Kidney (tissue), 14 donors: ENCODE data around the gene GCNT2. TPM values are rescaled to one million over a fixed set of nuclear protein-coding genes. Genes with fewer than 3 reads are reported as not detected.
A peak's percentile ranks its signal among the peaks of the same experiment; 100 is the strongest.

Experiments used
- DNase-seq, 5 donors: peaks; one replicate each; pipeline ENCODE4 v3.0.0-alpha.2; 2013 to 2020
- FAIRE-seq: peaks from 2 replicates; lab custom pipeline; 2012; peaks lifted over from hg19 to GRCh38; lab: Jason Lieb, UNC
- H3K27ac ChIP-seq, 2 donors: one replicate each; pipeline ENCODE4 v1.7.0; 2013; ENCODE audit warnings: low read depth in 2 of 2, low read length in 2 of 2, inconsistent platforms in 1 of 2
- H3K27me3 ChIP-seq: one replicate; pipeline ENCODE4 v1.7.1; 2013; ENCODE audit warnings: low read length, inconsistent platforms; ENCODE audit not compliant: control insufficient read depth, insufficient read depth
- H3K36me3 ChIP-seq, 3 donors: one replicate each; pipeline versions ENCODE4 v1.7.0 to v1.7.1; 2013; ENCODE audit warnings: low read length in 3 of 3, control low read depth in 1 of 3, inconsistent platforms in 1 of 3; ENCODE audit not compliant: insufficient read depth in 3 of 3, control insufficient read depth in 2 of 3
- H3K4me1 ChIP-seq, 3 donors: one replicate each; pipeline versions ENCODE4 v1.7.0 to v1.7.1; 2013; ENCODE audit warnings: low read length in 3 of 3, inconsistent platforms in 1 of 3, low read depth in 1 of 3; ENCODE audit not compliant: control insufficient read depth in 2 of 3, insufficient read depth in 2 of 3
- H3K4me3 ChIP-seq, 3 donors: one replicate each; pipeline versions ENCODE4 v1.7.0 to v1.8.1; 2013; ENCODE audit warnings: low read length in 3 of 3, control low read depth in 1 of 3, inconsistent platforms in 1 of 3
- H3K9ac ChIP-seq, 3 donors: one replicate each; pipeline versions ENCODE4 v1.7.0 to v1.7.1; 2013; ENCODE audit warnings: low read length in 3 of 3, control low read depth in 1 of 3, inconsistent platforms in 1 of 3
- H3K9me3 ChIP-seq, 3 donors: one replicate each; pipeline versions ENCODE4 v1.7.0 to v1.7.1; 2013; ENCODE audit warnings: low read length in 3 of 3, control low read depth in 1 of 3, inconsistent platforms in 1 of 3; ENCODE audit not compliant: control insufficient read depth in 2 of 3, insufficient read depth in 1 of 3
- intact Hi-C: fragments of 100-400 bp; cut with DNase I; formaldehyde crosslinking; loops from one replicate; pipeline ENCODE4 v1.11.1; 2022
- polyA plus RNA-seq: library from polyadenylated mRNA; stranded (reverse); fragments of 350-450 nt; fragmentation: Illumina TruSeq; extraction: RNeasy Lipid Tissue Mini Kit (QIAGEN cat#74804); gene quantifications from one replicate; pipeline ENCODE4 v1.2.3, GENCODE V29; 2014; ENCODE audit warnings: low read depth, low replicate concordance; ENCODE audit not compliant: insufficient read depth
- total RNA-seq: library from RNA; stranded (reverse); fragmentation: NEBNext Ultra II Directional; extraction: Animal tissue kit (Norgen Biotek cat#: 25700); gene quantifications from one replicate; pipeline ENCODE4 v1.2.1, GENCODE V29; 2021
- TF ChIP-seq, protein P1 (sequence below): IDR thresholded peaks from 3 replicates; pipeline ENCODE4 v1.5.1; 2012; ENCODE audit warnings: mild to moderate bottlenecking, moderate library complexity, borderline replicate concordance; ENCODE audit not compliant: insufficient read depth; ENCODE audit errors: extremely low read depth
- donor health status: control.
- donor health status: control.
- donor health status: control.
- donor health status: control.
- donor health status: control.
- donor health status: DM: yes; HTN: yes; CAD: no.
- donor health status: Normal renal cell carcinoma (clear cell type).

Gene GCNT2
- total and polyA plus RNA-seq, 2 donors from 2014 or later = 10.5 to 12.5 TPM

DNA sequence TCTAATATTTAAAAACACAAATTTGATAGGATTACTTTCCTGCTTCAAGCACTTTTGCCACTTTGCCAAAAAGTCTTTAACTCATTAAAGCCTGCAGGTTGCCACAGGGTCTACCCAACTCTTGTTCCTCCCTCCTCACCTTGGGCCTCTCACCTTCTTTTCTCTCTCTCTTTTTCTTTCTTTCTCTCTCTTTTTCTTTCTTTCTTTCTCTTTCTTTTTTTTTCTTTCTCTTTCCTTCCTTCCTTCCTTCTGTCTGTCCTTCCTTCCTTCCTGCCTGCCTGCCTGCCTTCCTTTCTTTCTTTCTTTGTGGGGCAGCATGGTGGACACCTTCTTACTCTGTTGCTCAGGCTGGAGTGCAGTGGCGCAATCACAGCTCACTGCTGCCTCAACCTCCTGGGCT, 123.1 kb downstream of the GCNT2 start:
- Histone ChIP-seq H3K36me3 (no peaks in the 10 kb centered on the region), H3K27ac (no peak overlapping the region), H3K4me3 (no peak overlapping the region), H3K4me1 (no peaks in the 10 kb centered on the region), H3K9me3 (no peaks in the 10 kb centered on the region), H3K9ac (no peak overlapping the region), H3K27me3 (no peaks in the 10 kb centered on the region)
- FAIRE-seq (no peak), DNase-seq (no peak)
- TF ChIP-seq, protein P1, sequence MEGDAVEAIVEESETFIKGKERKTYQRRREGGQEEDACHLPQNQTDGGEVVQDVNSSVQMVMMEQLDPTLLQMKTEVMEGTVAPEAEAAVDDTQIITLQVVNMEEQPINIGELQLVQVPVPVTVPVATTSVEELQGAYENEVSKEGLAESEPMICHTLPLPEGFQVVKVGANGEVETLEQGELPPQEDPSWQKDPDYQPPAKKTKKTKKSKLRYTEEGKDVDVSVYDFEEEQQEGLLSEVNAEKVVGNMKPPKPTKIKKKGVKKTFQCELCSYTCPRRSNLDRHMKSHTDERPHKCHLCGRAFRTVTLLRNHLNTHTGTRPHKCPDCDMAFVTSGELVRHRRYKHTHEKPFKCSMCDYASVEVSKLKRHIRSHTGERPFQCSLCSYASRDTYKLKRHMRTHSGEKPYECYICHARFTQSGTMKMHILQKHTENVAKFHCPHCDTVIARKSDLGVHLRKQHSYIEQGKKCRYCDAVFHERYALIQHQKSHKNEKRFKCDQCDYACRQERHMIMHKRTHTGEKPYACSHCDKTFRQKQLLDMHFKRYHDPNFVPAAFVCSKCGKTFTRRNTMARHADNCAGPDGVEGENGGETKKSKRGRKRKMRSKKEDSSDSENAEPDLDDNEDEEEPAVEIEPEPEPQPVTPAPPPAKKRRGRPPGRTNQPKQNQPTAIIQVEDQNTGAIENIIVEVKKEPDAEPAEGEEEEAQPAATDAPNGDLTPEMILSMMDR = no peak
- intact Hi-C loops = no loop called here

DNA sequence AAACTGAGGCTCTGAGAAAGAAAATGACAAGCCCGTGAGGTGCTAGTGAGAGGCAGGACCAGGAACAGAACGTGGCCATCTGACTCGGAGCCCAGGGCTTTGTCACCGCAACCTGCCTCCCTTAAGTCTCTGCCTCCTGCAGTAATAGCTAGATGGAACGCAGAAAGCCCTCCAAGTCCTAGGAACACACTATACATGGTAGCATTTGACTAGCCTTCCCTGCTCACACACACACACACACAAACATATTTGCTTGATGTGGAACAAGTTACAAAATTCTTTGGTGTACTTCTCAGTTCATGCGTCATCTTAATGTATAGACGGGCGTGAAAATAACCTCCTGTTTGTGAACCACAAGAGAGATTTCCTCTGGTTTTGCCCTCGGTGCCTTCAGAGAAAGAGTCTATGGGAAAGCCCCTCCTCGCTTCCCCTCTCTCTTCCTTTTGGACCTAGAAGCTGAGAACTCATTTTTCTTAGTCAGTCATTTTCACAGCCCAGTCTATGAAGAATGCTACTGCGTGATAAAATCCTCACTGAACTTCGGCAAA, 134.4 kb downstream of the GCNT2 start:
- Histone ChIP-seq H3K4me1 (no peaks in the 10 kb centered on the region), H3K27me3 (no peaks in the 10 kb centered on the region), H3K27ac (no peak overlapping the region), H3K36me3 (no peaks in the 10 kb centered on the region), H3K4me3 (no peak overlapping the region), H3K9me3 (no peaks in the 10 kb centered on the region), H3K9ac (no peak overlapping the region)
- TF ChIP-seq, protein P1 = no peak
- DNase-seq = no peak
- no peak for FAIRE-seq
- intact Hi-C loops = no loop called here

DNA sequence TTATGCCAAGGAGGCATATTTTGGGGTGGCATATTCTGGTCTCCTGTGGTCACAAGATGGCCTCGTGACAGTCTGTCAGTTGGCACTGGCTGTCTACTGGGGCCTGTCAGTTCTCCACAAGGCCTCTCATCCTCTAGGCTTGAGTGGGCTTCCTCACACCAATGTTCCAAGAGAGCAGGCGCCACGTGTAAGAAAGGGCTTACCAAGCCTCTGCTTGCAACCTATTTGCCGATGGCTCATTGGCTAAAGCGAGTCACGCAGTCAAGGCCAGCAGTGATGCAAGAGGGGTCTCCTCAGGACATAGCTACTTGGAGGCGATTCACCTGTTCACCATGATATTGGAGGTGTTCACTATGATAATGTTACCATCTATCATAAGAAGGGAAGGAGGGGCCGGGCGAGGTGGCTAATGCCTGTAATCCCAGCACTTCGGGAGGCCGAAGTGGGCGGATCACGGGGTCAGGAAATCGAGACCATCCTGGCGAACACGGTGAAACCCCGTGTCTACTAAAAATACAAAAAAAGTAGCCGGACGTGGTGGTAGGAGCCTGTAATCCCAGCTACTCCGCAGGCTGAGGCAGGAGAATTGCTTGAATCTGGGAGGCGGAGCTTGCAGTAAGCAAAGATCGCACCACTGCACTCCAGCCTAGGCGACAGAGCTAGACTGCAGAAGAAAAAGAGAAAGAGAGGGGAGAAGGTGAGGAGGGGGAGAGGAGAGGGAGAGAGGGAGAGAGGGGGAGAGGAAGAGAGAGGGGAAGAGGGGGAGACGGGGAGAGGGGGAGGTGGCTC, 138.0 kb downstream of the GCNT2 start:
- no peaks in the 10 kb centered on the region for H3K9me3 ChIP-seq
- TF ChIP-seq, protein P1 = no peak
- DNase-seq = peak in 1 of 5 donors; percentile 15
- H3K4me1 ChIP-seq = no peaks in the 10 kb centered on the region
- no peaks in the 10 kb centered on the region for H3K27me3 ChIP-seq
- intact Hi-C loops = no loop called here
- H3K27ac ChIP-seq = no peak overlapping the region
- H3K36me3 ChIP-seq = no peaks in the 10 kb centered on the region
- H3K4me3 ChIP-seq = no peak overlapping the region
- H3K9ac ChIP-seq = no peak overlapping the region
- FAIRE-seq = no peak
